ENCODE results near the gene EDN2. TPM values are rescaled to one million over a fixed set of nuclear protein-coding genes. Genes with fewer than 3 reads are reported as not detected.

Gene EDN2
- total and polyA plus RNA-seq, 2 of the 8 experiments (the other 6 are each of a cell fraction or from before 2014, with no cell fraction given) = 0.32 to 0.39 TPM

DNA sequence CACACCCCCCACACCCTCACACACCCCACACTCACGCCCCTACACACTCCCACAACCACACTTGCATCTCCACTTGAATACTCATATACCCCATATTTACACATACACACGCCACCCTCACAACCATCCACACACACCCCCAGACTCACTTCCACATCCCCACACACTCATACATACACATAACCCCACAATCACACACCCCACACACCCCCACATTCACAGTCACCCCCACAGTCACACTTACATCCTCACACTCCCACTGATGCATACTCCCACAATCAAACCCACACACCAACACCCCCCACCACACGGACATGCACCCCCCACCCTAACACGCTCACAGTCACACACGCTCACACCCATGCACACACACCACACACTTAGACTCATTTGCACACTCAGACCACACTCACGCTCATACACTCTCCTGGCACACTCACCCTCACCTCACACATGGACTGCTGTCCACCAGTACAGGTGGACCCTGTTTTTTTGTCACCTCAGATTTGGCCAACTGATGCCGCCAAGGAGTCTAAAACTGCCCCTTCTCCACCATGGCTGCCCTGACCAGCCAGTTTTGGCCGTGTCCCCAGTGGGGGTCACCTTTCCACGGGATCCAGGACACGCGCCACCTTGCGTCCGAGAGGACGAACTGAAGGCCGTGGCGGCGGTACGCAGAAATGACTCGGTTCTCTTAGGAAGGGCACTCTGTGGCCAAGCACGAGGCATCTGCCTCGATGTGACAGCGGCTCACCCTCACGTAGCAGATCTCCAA is 45.3 kb upstream of the EDN2 start:
- no peak overlapping the region for H3K23ac ChIP-seq (ENCODE audit: insufficient read length)
- no peak overlapping the region for H2BK20ac ChIP-seq (ENCODE audit: low read length)
- FAIRE-seq (no peak), DNase-seq (ENCODE audit: low read depth in 1 of 2, low spot score in 2 of 2) (no peak)
- no peak overlapping the region for H2BK5ac ChIP-seq (ENCODE audit: low read depth, low read length)
- no peak overlapping the region for H3K4me3 ChIP-seq (ENCODE audit: extremely low read depth in 1 of 4, insufficient read depth in 2 of 4, low read depth in 3 of 4, low read length in 4 of 4)
- H3K23me2 ChIP-seq (ENCODE audit: low read depth, low read length) = peaks cover 38% of the 10 kb centered on the region; the same call in 1 of the 2 replicates
- WGBS, 2 experiments (ENCODE audit: extremely low coverage in 1 of 2, insufficient coverage in 1 of 2, insufficient read length in 1 of 2, insufficient replicate concordance in 2 of 2, low coverage in 1 of 2, low lambda C conversion rate in 2 of 2, missing lambda C conversion rate in 1 of 2) = 85 to 100% methylated on average over 1 to 23 of the region's 23 CpGs
- no peak overlapping the region for H3K14ac ChIP-seq (ENCODE audit: insufficient read length)
- no peak overlapping the region for H2BK15ac ChIP-seq (ENCODE audit: low read length)
- peaks cover 0 to 6% of the 10 kb centered on the region in 2 experiments for H4K20me1 ChIP-seq (replicated peaks in 1 of 2; ENCODE audit: control insufficient read depth in 1 of 2, insufficient read depth in 2 of 2, low read length in 2 of 2)
- CTCF ChIA-PET (ENCODE audit: partially characterized antibody) = interaction anchor here (0.6 kb wide), 1 partner anchor 14 kb away, joined by 3 read pairs; no protein-coding TSS in a partner anchor
- no peak overlapping the region for H4K8ac ChIP-seq (ENCODE audit: extremely low read depth, insufficient read depth, low read length)
- H3K79me1 ChIP-seq (ENCODE audit: low read depth, low read length) = no peaks in the 10 kb centered on the region
- no peaks in the 10 kb centered on the region for H3K27me3 ChIP-seq (replicated peaks in 1 of 4; ENCODE audit: control insufficient read depth in 3 of 4, extremely low read depth in 1 of 4, insufficient read depth in 3 of 4, low read length in 3 of 4)
- H4K91ac ChIP-seq (replicated peaks; ENCODE audit: insufficient read length, low read length) = no peak overlapping the region
- H3K56ac ChIP-seq (replicated peaks; ENCODE audit: insufficient read length, low read depth, low read length) = no peak overlapping the region
- H3K4ac ChIP-seq (replicated peaks; ENCODE audit: insufficient read length, low read depth, low read length) = no peak overlapping the region
- no peak overlapping the region for H2AK5ac ChIP-seq (ENCODE audit: low read depth, low read length)
- H3K9me3 ChIP-seq (ENCODE audit: insufficient read depth in 2 of 2, low read depth in 1 of 2, low read length in 1 of 2) = peaks cover 9 to 10% of the 10 kb centered on the region in 2 experiments; a peak in 2 of 4 replicates
- H3K9ac ChIP-seq (replicated peaks in 1 of 4; ENCODE audit: extremely low read depth in 1 of 4, low read depth in 3 of 4, low read length in 3 of 4) = no peak overlapping the region
- no peaks in the 10 kb centered on the region for H3K36me3 ChIP-seq (ENCODE audit: control insufficient read depth in 2 of 4, insufficient read depth in 4 of 4, low read length in 3 of 4)
- no peak overlapping the region for H4K5ac ChIP-seq (ENCODE audit: insufficient read length, low read depth, low read length)
- TF ChIP-seq SP4 (IDR thresholded peaks at IDR 0.05; ENCODE audit: low read length) (no peak), NANOG (IDR thresholded peaks at IDR 0.05; ENCODE audit: insufficient read depth, low read depth, low read length, poor library complexity, severe bottlenecking) (no peak), CHD2 (IDR thresholded peaks at IDR 0.05; ENCODE audit: low read length) (no peak), SAP30 (IDR thresholded peaks at IDR 0.05; ENCODE audit: insufficient read depth, insufficient replicate concordance, low read length) (no peak)
- H2BK12ac ChIP-seq (ENCODE audit: low read depth, low read length) = peak overlapping the region; percentile 17; the same call in 1 of the 2 replicates
- POLR2A ChIA-PET (ENCODE audit: partially characterized antibody) = no interaction called here
- no peak overlapping the region for H2AFZ ChIP-seq (ENCODE audit: low read length)
- H3K18ac ChIP-seq (ENCODE audit: extremely low read depth, low read length) = no peak overlapping the region
- no peak overlapping the region for H3K27ac ChIP-seq (ENCODE audit: low read depth, low read length)
- H3K4me2 ChIP-seq (ENCODE audit: insufficient read depth in 1 of 2, low read depth in 2 of 2, low read length in 2 of 2) = no peak overlapping the region
- H3K79me2 ChIP-seq (ENCODE audit: control insufficient read depth in 1 of 2, insufficient read depth in 2 of 2, low read length in 2 of 2) = no peaks in the 10 kb centered on the region
- no peak overlapping the region for H2BK120ac ChIP-seq (replicated peaks; ENCODE audit: low read depth, low read length)
- H3K4me1 ChIP-seq (replicated peaks in 1 of 4; ENCODE audit: control insufficient read depth in 3 of 4, insufficient read depth in 4 of 4, low read length in 3 of 4) = no peaks in the 10 kb centered on the region
